Testis (tissue), 3 donors: ENCODE data around the gene ATP11A. TPM values are rescaled to one million over a fixed set of nuclear protein-coding genes. Genes with fewer than 3 reads are reported as not detected.

Experiments used
- DNase-seq: peaks from one replicate; pipeline ENCODE4 v3.0.0-alpha.2; 2019
- H3K27ac ChIP-seq, 2 donors: fragments of 200-600 bp; sonication (generic); one replicate each; pipeline ENCODE4 v1.5.1; 2019
- H3K27me3 ChIP-seq: fragments of 200-600 bp; sonication (generic); one replicate; pipeline ENCODE4 v1.5.1; 2019
- H3K36me3 ChIP-seq: fragments of 200-600 bp; sonication (generic); one replicate; pipeline ENCODE4 v1.5.1; 2017; ENCODE audit warnings: low read depth; ENCODE audit errors: missing control alignments
- H3K4me1 ChIP-seq: fragments of 200-600 bp; sonication (generic); one replicate; pipeline ENCODE4 v1.5.1; 2019
- H3K4me3 ChIP-seq, 2 donors: fragments of 200-600 bp; sonication (generic); one replicate each; pipeline ENCODE4 v1.5.1; 2017 to 2019
- H3K9me3 ChIP-seq: fragments of 200-600 bp; sonication (generic); one replicate; pipeline ENCODE4 v1.5.1; 2017
- CTCF ChIP-seq, 3 experiments: fragments of 450-650 bp in 2 of 3; fragments of 200-600 bp in 1 of 3; sonication (generic) in 1 of 3; IDR thresholded peaks; one replicate each; pipeline ENCODE4 v1.5.1; 2016 to 2019; ENCODE audit warnings: antibody characterized with exemption in 3 of 3, mild to moderate bottlenecking in 2 of 3, moderate library complexity in 1 of 3
- POLR2A ChIP-seq: fragments of 450-650 bp; IDR thresholded peaks from one replicate; pipeline ENCODE4 v1.6.1; 2017; ENCODE audit warnings: antibody characterized with exemption, mild to moderate bottlenecking, moderate library complexity
- WGBS, 2 donors: methylation state at CpG; one replicate each; pipeline ENCODE4 v1.1.5; 2018; 5-methylcytosine and 5-hydroxymethylcytosine counted together
- intact Hi-C: fragments of 100-400 bp; cut with DNase I; formaldehyde crosslinking; loops from one replicate; pipeline ENCODE4 v1.15.1; 2023; ENCODE audit warnings: low total_unique reads
- polyA plus RNA-seq: library from polyadenylated mRNA; stranded (reverse); fragments of 350-450 nt; fragmentation: Illumina TruSeq; extraction: RNeasy Lipid Tissue Mini Kit (QIAGEN cat#74804); gene quantifications from one replicate; pipeline ENCODE4 v1.2.3, GENCODE V29; 2014; ENCODE audit warnings: low read depth, low replicate concordance; ENCODE audit not compliant: insufficient read depth
- total RNA-seq, 2 donors: library from RNA; depleted of rRNA; stranded (reverse); fragments of >200 nt; gene quantifications; one replicate each; pipeline ENCODE4 v1.2.3, GENCODE V29; 2016

Gene ATP11A
- total and polyA plus RNA-seq, 3 donors from 2014 or later, result 34.4 to 122 (median 112) TPM

GRCh38 chr13:112657850-112658445 is 31.9 kb upstream of the ATP11A start:
- 83 to 85% methylated on average over 12 to 14 of the region's 14 CpGs for WGBS, 2 donors
- no peaks in the 10 kb centered on the region for H3K9me3 ChIP-seq
- H3K27me3 ChIP-seq, result no peaks in the 10 kb centered on the region
- H3K27ac ChIP-seq, result no peak overlapping the region
- no peaks in the 10 kb centered on the region for H3K36me3 ChIP-seq
- TF ChIP-seq POLR2A, result no peak
- TF ChIP-seq CTCF (IDR thresholded peaks at IDR 0.05), result no peak
- intact Hi-C loops, result no loop called here
- no peaks in the 10 kb centered on the region for H3K4me1 ChIP-seq
- H3K4me3 ChIP-seq, result no peak overlapping the region
- no peak for DNase-seq

- Histone ChIP-seq H3K27ac (no peak overlapping the region), H3K4me3 (no peak overlapping the region), H3K27me3 (no peaks in the 10 kb centered on the region), H3K36me3 (no peaks in the 10 kb centered on the region), H3K9me3 (no peaks in the 10 kb centered on the region), H3K4me1 (no peaks in the 10 kb centered on the region)
- intact Hi-C loops, result no loop called here
- no peak for TF ChIP-seq POLR2A
- 36 to 47% methylated on average over 1 of the region's 1 CpG for WGBS, 2 donors
- DNase-seq, result no peak
Observed at GRCh38 chr13:112658808-112659207, 31.0 kb upstream of the ATP11A start.

GRCh38 chr13:112661291-112661690 is 28.5 kb upstream of the ATP11A start:
- no peak overlapping the region for H3K4me3 ChIP-seq
- H3K27ac ChIP-seq, result no peak overlapping the region
- no peaks in the 10 kb centered on the region for H3K4me1 ChIP-seq
- H3K36me3 ChIP-seq, result no peaks in the 10 kb centered on the region
- H3K9me3 ChIP-seq, result no peaks in the 10 kb centered on the region
- no peaks in the 10 kb centered on the region for H3K27me3 ChIP-seq
- TF ChIP-seq POLR2A, result no peak
- TF ChIP-seq CTCF (IDR thresholded peaks at IDR 0.05), result no peak
- DNase-seq, result no peak
- intact Hi-C loops, result no loop called here
- WGBS, 2 donors, result 90 to 91% methylated on average over 2 of the region's 2 CpGs

GRCh38 chr13:112664501-112665203 is 25.2 kb upstream of the ATP11A start:
- 61 to 69% methylated on average over 11 to 22 of the region's 22 CpGs for WGBS, 2 donors
- Histone ChIP-seq H3K4me3 (no peak overlapping the region), H3K27me3 (no peaks in the 10 kb centered on the region), H3K9me3 (no peaks in the 10 kb centered on the region), H3K4me1 (no peaks in the 10 kb centered on the region), H3K36me3 (no peaks in the 10 kb centered on the region), H3K27ac (no peak overlapping the region)
- intact Hi-C loops, result no loop called here
- no peak for TF ChIP-seq CTCF (IDR thresholded peaks at IDR 0.05)
- no peak for TF ChIP-seq POLR2A
- no peak for DNase-seq

- no peak for DNase-seq
Observed at GRCh38 chr13:112668924-112669323, 20.9 kb upstream of the ATP11A start.

More at GRCh38 chr13:112668924-112669323, 20.9 kb upstream of the ATP11A start:
- WGBS, 2 donors, result 79 to 86% methylated on average over 13 of the region's 13 CpGs
- H3K27me3 ChIP-seq, result no peaks in the 10 kb centered on the region
- H3K27ac ChIP-seq, result no peak overlapping the region
- H3K4me1 ChIP-seq, result no peaks in the 10 kb centered on the region
- no peaks in the 10 kb centered on the region for H3K36me3 ChIP-seq
- TF ChIP-seq POLR2A, result no peak
- no peak for TF ChIP-seq CTCF (IDR thresholded peaks at IDR 0.05)
- no peak overlapping the region for H3K4me3 ChIP-seq
- H3K9me3 ChIP-seq, result no peaks in the 10 kb centered on the region
- intact Hi-C loops, result no loop called here
